ENCODE measurements around the gene MELTF. TPM values are rescaled to one million over a fixed set of nuclear protein-coding genes. Genes with fewer than 3 reads are reported as not detected.
"Not testable (repeated sequence)": the region's sequence is repeated elsewhere in the genome, so short reads cannot be mapped to it uniquely, and the experiment has no call there.

MELTF gene
- total and polyA plus RNA-seq, 8 donors, result 0.45 to 4.4 (median 1.5) TPM

GRCh38 chr3:197040658-197041057 is 11.0 kb upstream of the MELTF start:
- Histone ChIP-seq H3K9me3 (no peaks in the 10 kb centered on the region), H3K27ac (no peak overlapping the region), H3K27me3 (peaks cover 0 to 4% (median 0%) of the 10 kb centered on the region in 3 donors), H3K4me3 (no peak overlapping the region), H3K4me1 (peaks cover 0 to 4% (median 0%) of the 10 kb centered on the region in 4 donors), H3K36me3 (peaks cover 0 to 42% (median 31%) of the 10 kb centered on the region in 4 donors)
- no peak for TF ChIP-seq POLR2AphosphoS5 (IDR thresholded peaks at IDR 0.05)
- TF ChIP-seq EP300 (IDR thresholded peaks at IDR 0.05), result no peak
- TF ChIP-seq POLR2A (IDR thresholded peaks at IDR 0.05), result no peak
- TF ChIP-seq CTCF (IDR thresholded peaks at IDR 0.05), result no peak
- DNase-seq, result no peak
- intact Hi-C loops (cut with DNase I; ENCODE audit: low total_unique reads), result no loop called here
- WGBS, 5 donors, result 58 to 86% (median 75%) methylated on average over 4 of the region's 4 CpGs

- H3K27me3 ChIP-seq, result peaks cover 0 to 4% (median 0%) of the 10 kb centered on the region in 3 donors
- WGBS, 5 donors, result 85 to 90% (median 87%) methylated on average over 14 of the region's 14 CpGs
- no peak overlapping the region for H3K4me3 ChIP-seq
- peaks cover 0 to 24% (median 14%) of the 10 kb centered on the region in 4 donors for H3K36me3 ChIP-seq
- intact Hi-C loops (cut with DNase I; ENCODE audit: low total_unique reads), result no loop called here
- no peak for TF ChIP-seq CTCF (IDR thresholded peaks at IDR 0.05)
- TF ChIP-seq POLR2AphosphoS5 (IDR thresholded peaks at IDR 0.05), result no peak
- TF ChIP-seq EP300 (IDR thresholded peaks at IDR 0.05), result no peak
- TF ChIP-seq POLR2A (IDR thresholded peaks at IDR 0.05), result no peak
- H3K27ac ChIP-seq, result no peak overlapping the region
- no peak for DNase-seq
- H3K9me3 ChIP-seq, result no peaks in the 10 kb centered on the region
- peaks cover 0 to 4% (median 0%) of the 10 kb centered on the region in 4 donors for H3K4me1 ChIP-seq
Measured at GRCh38 chr3:197038679-197039462, 9.3 kb upstream of the MELTF start.

DNA sequence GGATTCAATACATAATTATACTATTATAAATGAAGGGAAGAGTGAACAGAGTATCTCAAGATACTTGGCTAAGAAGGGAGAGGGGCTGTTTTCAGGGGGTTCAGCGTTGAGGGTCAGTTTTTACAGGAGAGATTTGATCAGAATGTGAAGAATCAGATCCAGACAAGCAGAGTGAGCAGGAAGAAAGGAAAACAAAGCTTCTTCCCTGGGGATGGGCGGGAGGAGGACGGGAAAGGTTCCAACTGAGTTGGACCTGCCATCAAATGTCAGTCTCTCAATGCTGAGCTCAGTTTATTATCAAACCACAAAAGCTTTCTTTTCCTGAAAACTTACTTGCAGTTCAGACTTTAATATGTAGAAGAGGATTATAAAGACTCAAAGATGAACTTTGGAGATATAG is 6.0 kb upstream of the MELTF start:
- Histone ChIP-seq H3K4me3 (no peak overlapping the region), H3K27me3 (peaks cover 0 to 19% (median 0%) of the 10 kb centered on the region in 3 donors), H3K4me1 (peaks cover 0 to 13% (median 6%) of the 10 kb centered on the region in 4 donors), H3K27ac (no peak overlapping the region), H3K9me3 (no peaks in the 10 kb centered on the region), H3K36me3 (peaks cover 0 to 11% (median 0%) of the 10 kb centered on the region in 4 donors)
- TF ChIP-seq CTCF (IDR thresholded peaks at IDR 0.05), result no peak
- TF ChIP-seq POLR2A (IDR thresholded peaks at IDR 0.05), result no peak
- TF ChIP-seq POLR2AphosphoS5 (IDR thresholded peaks at IDR 0.05), result no peak
- no peak for TF ChIP-seq EP300 (IDR thresholded peaks at IDR 0.05)
- no peak for DNase-seq
- WGBS, 5 donors, result 53 to 67% (median 60%) methylated on average over 3 of the region's 3 CpGs
- intact Hi-C loops (cut with DNase I; ENCODE audit: low total_unique reads), result no loop called here

DNA sequence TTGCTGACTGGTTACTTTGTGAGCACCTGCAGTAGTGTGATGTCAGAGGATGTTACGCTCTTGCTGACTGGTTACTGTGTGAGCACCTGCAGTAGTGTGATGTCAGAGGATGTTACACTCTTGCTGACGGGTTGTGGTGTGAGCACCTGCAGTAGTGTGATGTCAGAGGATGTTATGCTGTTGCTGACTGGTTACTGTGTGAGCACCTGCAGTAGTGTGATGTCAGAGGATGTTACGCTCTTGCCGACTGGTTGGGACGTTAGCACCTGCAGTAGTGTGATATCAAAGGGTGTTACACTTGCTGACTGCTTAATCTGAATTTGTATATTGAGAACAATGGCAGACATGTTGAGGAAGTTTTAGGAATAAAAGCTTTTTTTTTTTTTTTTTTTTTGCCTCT is 5.2 kb upstream of the MELTF start:
- H3K27ac ChIP-seq; H3K4me3 ChIP-seq; H3K9me3 ChIP-seq; intact Hi-C loops (cut with DNase I; ENCODE audit: low total_unique reads); DNase-seq; H3K36me3 ChIP-seq: not testable (repeated sequence)
- peaks cover 0 to 25% (median 0%) of the 10 kb centered on the region in 3 donors for H3K27me3 ChIP-seq
- H3K4me1 ChIP-seq, result peaks cover 2 to 18% (median 9%) of the 10 kb centered on the region in 4 donors
- 67 to 79% (median 71%) methylated on average over 5 of the region's 5 CpGs for WGBS, 5 donors

DNA sequence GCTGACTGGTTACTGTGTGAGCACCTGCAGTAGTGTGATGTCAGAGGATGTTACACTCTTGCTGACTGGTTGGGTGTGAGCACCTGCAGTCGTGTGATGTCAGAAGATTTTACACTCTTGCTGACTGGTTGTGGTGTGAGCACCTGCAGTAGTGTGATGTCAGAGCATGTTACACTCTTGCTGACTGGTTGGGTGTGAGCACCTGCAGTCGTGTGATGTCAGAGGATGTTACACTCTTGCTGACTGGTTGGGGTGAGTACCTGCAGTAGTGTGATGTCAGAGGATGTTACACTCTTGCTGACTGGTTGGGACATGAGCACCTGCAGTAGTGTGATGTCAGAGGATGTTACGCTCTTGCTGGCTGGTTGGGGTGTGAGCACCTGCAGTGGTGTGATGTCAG is 4.1 kb upstream of the MELTF start:
- H3K9me3 ChIP-seq; H3K36me3 ChIP-seq; H3K4me3 ChIP-seq; DNase-seq; H3K27ac ChIP-seq; intact Hi-C loops (cut with DNase I; ENCODE audit: low total_unique reads): not testable (repeated sequence)
- H3K4me1 ChIP-seq, result peaks cover 12 to 29% (median 19%) of the 10 kb centered on the region in 4 donors
- 69 to 88% (median 80%) methylated on average over 2 to 3 of the region's 3 CpGs for WGBS, 5 donors
- peaks cover 0 to 35% (median 10%) of the 10 kb centered on the region in 3 donors for H3K27me3 ChIP-seq
